H1 (cell line): ENCODE data around the gene UHMK1. TPM values are rescaled to one million over a fixed set of nuclear protein-coding genes. Genes with fewer than 3 reads are reported as not detected.

Experiments
- CTCF ChIA-PET: fragments of 300-600 bp; sonication (Branson Sonifier 250); formaldehyde crosslinking; loops from one replicate; lab custom pipeline; 2021; ENCODE audit not compliant: partially characterized antibody; lab: Charles Lee
- POLR2A ChIA-PET: fragments of 300-600 bp; sonication (Branson Sonifier 250); formaldehyde crosslinking; loops from one replicate; lab custom pipeline; 2021; ENCODE audit warnings: inconsistent platforms; ENCODE audit not compliant: partially characterized antibody; lab: Charles Lee
- DNase-seq, 2 experiments: peaks; one replicate each; pipeline versions ENCODE4 v3.0.0 to v3.0.0-alpha.2; 2010 to 2022; ENCODE audit warnings: low spot score in 2 of 2, low read depth in 1 of 2, mixed read lengths in 1 of 2
- FAIRE-seq: peaks from 2 replicates; lab custom pipeline; 2011; peaks lifted over from hg19 to GRCh38; lab: Jason Lieb, UNC
- H2AFZ ChIP-seq: 2 replicates; pipeline ENCODE4 v1.8.1; 2012; ENCODE audit warnings: low read length, inconsistent platforms
- H2AK5ac ChIP-seq: 2 replicates; pipeline ENCODE4 v1.6.1; 2013; ENCODE audit warnings: low read depth, low read length
- H2BK120ac ChIP-seq: replicated peaks from 2 replicates; pipeline ENCODE3; 2013; ENCODE audit warnings: low read depth, low read length, inconsistent platforms
- H2BK12ac ChIP-seq: 2 replicates; pipeline ENCODE4 v1.6.1; 2013; ENCODE audit warnings: low read depth, low read length
- H2BK15ac ChIP-seq: 2 replicates; pipeline ENCODE4 v1.6.1; 2013; ENCODE audit warnings: low read length
- H2BK20ac ChIP-seq: 2 replicates; pipeline ENCODE4 v1.6.1; 2013; ENCODE audit warnings: low read length
- H2BK5ac ChIP-seq: 2 replicates; pipeline ENCODE4 v1.6.1; 2013; ENCODE audit warnings: low read depth, low read length
- H3K14ac ChIP-seq: 2 replicates; pipeline ENCODE4 v1.6.1; 2013; ENCODE audit warnings: inconsistent platforms; ENCODE audit not compliant: insufficient read length
- H3K18ac ChIP-seq: 2 replicates; pipeline ENCODE4 v1.6.1; 2013; ENCODE audit warnings: low read length; ENCODE audit errors: extremely low read depth
- H3K23ac ChIP-seq: 2 replicates; pipeline ENCODE4 v1.6.1; 2013; ENCODE audit warnings: inconsistent platforms; ENCODE audit not compliant: insufficient read length
- H3K23me2 ChIP-seq: 2 replicates; pipeline ENCODE4 v1.6.1; 2013; ENCODE audit warnings: low read depth, low read length
- H3K27ac ChIP-seq: 2 replicates; pipeline ENCODE4 v1.6.1; 2011; ENCODE audit warnings: low read depth, low read length, inconsistent platforms
- H3K27me3 ChIP-seq, 4 experiments: replicated peaks in 1 of 4; 1 replicate in 1 of 4; 2 replicates in 3 of 4; pipeline versions ENCODE4 v1.6.1 to v1.8.1; 2011 to 2013; ENCODE audit warnings: low read length in 3 of 4, mild to moderate bottlenecking in 3 of 4, inconsistent platforms in 2 of 4, mixed read lengths in 2 of 4, moderate library complexity in 1 of 4; ENCODE audit not compliant: control insufficient read depth in 3 of 4, insufficient read depth in 3 of 4; ENCODE audit errors: extremely low read depth in 1 of 4
- H3K36me3 ChIP-seq, 4 experiments: 2 replicates each; pipeline versions ENCODE4 v1.6.1 to v1.8.1; 2011 to 2013; ENCODE audit warnings: mild to moderate bottlenecking in 4 of 4, low read length in 3 of 4, moderate library complexity in 2 of 4, control low read depth in 1 of 4, inconsistent platforms in 1 of 4; ENCODE audit not compliant: insufficient read depth in 4 of 4, control insufficient read depth in 2 of 4
- H3K4ac ChIP-seq: replicated peaks from 2 replicates; pipeline ENCODE3; 2013; ENCODE audit warnings: low read length, low read depth, mixed read lengths, inconsistent platforms; ENCODE audit not compliant: insufficient read length
- H3K4me1 ChIP-seq, 4 experiments: replicated peaks in 1 of 4; 1 replicate in 1 of 4; 2 replicates in 3 of 4; pipeline versions ENCODE4 v1.6.1 to v1.8.1; 2011 to 2013; ENCODE audit warnings: low read length in 3 of 4, inconsistent platforms in 2 of 4, mixed read lengths in 1 of 4; ENCODE audit not compliant: insufficient read depth in 4 of 4, control insufficient read depth in 3 of 4
- H3K4me2 ChIP-seq, 2 experiments: 2 replicates each; pipeline versions ENCODE4 v1.6.1 to v1.8.1; 2011 to 2013; ENCODE audit warnings: low read depth in 2 of 2, low read length in 2 of 2, control low read depth in 1 of 2, inconsistent platforms in 1 of 2, mild to moderate bottlenecking in 1 of 2; ENCODE audit not compliant: insufficient read depth in 1 of 2
- H3K4me3 ChIP-seq, 4 experiments: fragments of 200-600, 300-600 bp in 1 of 4; sonication (generic), shearing (Covaris generic), sonication (Bioruptor Twin) in 1 of 4; 2 replicates each; pipeline versions ENCODE4 v1.5.1 to v1.8.1; 2011 to 2016; ENCODE audit warnings: low read length in 4 of 4, low read depth in 3 of 4, control low read depth in 2 of 4, inconsistent platforms in 2 of 4, mild to moderate bottlenecking in 2 of 4, mixed read lengths in 1 of 4, moderate library complexity in 1 of 4; ENCODE audit not compliant: insufficient read depth in 2 of 4; ENCODE audit errors: extremely low read depth in 1 of 4
- H3K56ac ChIP-seq: replicated peaks from 2 replicates; pipeline ENCODE3; 2013; ENCODE audit warnings: low read depth, mild to moderate bottlenecking, mixed read lengths, low read length, inconsistent platforms; ENCODE audit not compliant: insufficient read length
- H3K79me1 ChIP-seq: 2 replicates; pipeline ENCODE4 v1.6.1; 2013; ENCODE audit warnings: low read depth, low read length, control low read depth
- H3K79me2 ChIP-seq, 2 experiments: 2 replicates each; pipeline versions ENCODE4 v1.6.1 to v1.8.1; 2012 to 2013; ENCODE audit warnings: low read length in 2 of 2, mild to moderate bottlenecking in 2 of 2, inconsistent platforms in 1 of 2; ENCODE audit not compliant: insufficient read depth in 2 of 2, control insufficient read depth in 1 of 2
- H3K9ac ChIP-seq, 4 experiments: replicated peaks in 1 of 4; 1 replicate in 1 of 4; 2 replicates in 3 of 4; pipeline versions ENCODE4 v1.6.1 to v1.8.1; 2011 to 2013; ENCODE audit warnings: low read depth in 3 of 4, low read length in 3 of 4, control low read depth in 2 of 4, mild to moderate bottlenecking in 2 of 4, moderate library complexity in 2 of 4, inconsistent platforms in 1 of 4; ENCODE audit errors: extremely low read depth in 1 of 4
- H3K9me3 ChIP-seq, 2 experiments: 2 replicates each; pipeline versions ENCODE4 v1.6.1 to v1.8.1; 2012 to 2013; ENCODE audit warnings: mild to moderate bottlenecking in 2 of 2, moderate library complexity in 2 of 2, control low read depth in 1 of 2, inconsistent platforms in 1 of 2, low read depth in 1 of 2, low read length in 1 of 2, mixed read lengths in 1 of 2; ENCODE audit not compliant: insufficient read depth in 2 of 2
- H4K20me1 ChIP-seq, 2 experiments: replicated peaks in 1 of 2; 2 replicates each; pipeline versions ENCODE3 to v1.8.1; 2011 to 2013; ENCODE audit warnings: inconsistent platforms in 2 of 2, low read length in 2 of 2, mild to moderate bottlenecking in 1 of 2; ENCODE audit not compliant: insufficient read depth in 2 of 2, control insufficient read depth in 1 of 2
- H4K5ac ChIP-seq: 2 replicates; pipeline ENCODE4 v1.6.1; 2013; ENCODE audit warnings: low read length, low read depth, mixed read lengths, inconsistent platforms; ENCODE audit not compliant: insufficient read length
- H4K8ac ChIP-seq: 2 replicates; pipeline ENCODE4 v1.8.0; 2013; ENCODE audit warnings: mild to moderate bottlenecking, moderate library complexity, low read length, inconsistent platforms; ENCODE audit not compliant: insufficient read depth; ENCODE audit errors: extremely low read depth
- H4K91ac ChIP-seq: replicated peaks from 2 replicates; pipeline ENCODE3; 2013; ENCODE audit warnings: low read length, mixed read lengths, inconsistent platforms; ENCODE audit not compliant: insufficient read length
- CBX5 ChIP-seq: fragments of 300-800, 300-1000 bp; sonication (generic); IDR thresholded peaks from 2 replicates; pipeline ENCODE4 v1.7.1; 2016; ENCODE audit warnings: antibody characterized with exemption, low read length, low read depth
- EP300 ChIP-seq, 2 experiments: IDR thresholded peaks; 1 replicate in 1 of 2; 2 replicates in 1 of 2; pipeline ENCODE4 v1.6.1; 2011 to 2012; ENCODE audit warnings: low read depth in 2 of 2, low read length in 2 of 2, mild to moderate bottlenecking in 2 of 2, borderline replicate concordance in 1 of 2, inconsistent platforms in 1 of 2, moderate library complexity in 1 of 2
- FOSL1 ChIP-seq: IDR thresholded peaks from 2 replicates; pipeline ENCODE4 v1.6.1; 2011; ENCODE audit warnings: mild to moderate bottlenecking, low read depth, low read length, moderate library complexity; ENCODE audit not compliant: insufficient read depth
- NANOG ChIP-seq: IDR thresholded peaks from 2 replicates; pipeline ENCODE4 v1.6.1; 2011; ENCODE audit warnings: low read length, low read depth, mild to moderate bottlenecking, inconsistent platforms; ENCODE audit not compliant: insufficient read depth, poor library complexity, severe bottlenecking
- SP4 ChIP-seq: IDR thresholded peaks from 2 replicates; pipeline ENCODE4 v1.6.1; 2012; ENCODE audit warnings: low read length, inconsistent platforms
- WGBS, 2 experiments: shearing (Covaris generic) in 1 of 2; methylation state at CpG; one replicate each; pipeline versions ENCODE4 v1.1.6 to v1.1.7; 2013 to 2015; ENCODE audit warnings: low lambda C conversion rate in 2 of 2, mixed read lengths in 2 of 2, inconsistent platforms in 1 of 2, low coverage in 1 of 2, missing lambda C conversion rate in 1 of 2; ENCODE audit not compliant: insufficient replicate concordance in 2 of 2, insufficient coverage in 1 of 2, insufficient read length in 1 of 2; ENCODE audit errors: extremely low coverage in 1 of 2, missing lambda C conversion rate in 1 of 2; 5-methylcytosine and 5-hydroxymethylcytosine counted together
- polyA plus RNA-seq, 7 experiments: library from polyadenylated mRNA; depleted of rRNA in 3 of 7; stranded (reverse) in 5 of 7; unstranded in 2 of 7; fragments of >200 nt in 5 of 7; fragments of 200-250 nt in 2 of 7; gene quantifications; 1 replicate in 5 of 7; 2 replicates in 1 of 7; 4 replicates in 1 of 7; pipeline versions ENCODE4 v1.2.1 to v1.2.3, GENCODE V29; 2011 to 2013; ENCODE audit warnings: missing spikeins in 2 of 7, mixed read lengths in 2 of 7
- total RNA-seq: library from RNA; stranded (reverse); fragmentation: NEBNext Ultra II Directional; extraction: Animal tissue kit (Norgen Biotek cat#: 25700); gene quantifications from 2 replicates; pipeline ENCODE4 v1.2.1, GENCODE V29; 2021

Gene UHMK1
- total and polyA plus RNA-seq, 2 of the 8 experiments (the other 6 are each of a cell fraction or from before 2014, with no cell fraction given): 4.6 to 16.1 TPM

GRCh38 chr1:162466797-162467196 is 30.8 kb upstream of the UHMK1 start:
- no peak overlapping the region for H3K4me2 ChIP-seq
- no peaks in the 10 kb centered on the region for H3K79me1 ChIP-seq
- H3K79me2 ChIP-seq: no peaks in the 10 kb centered on the region
- no peak overlapping the region for H2BK20ac ChIP-seq
- H2AFZ ChIP-seq: no peak overlapping the region
- H2AK5ac ChIP-seq: no peak overlapping the region
- no peak overlapping the region for H3K4me3 ChIP-seq
- no peaks in the 10 kb centered on the region for H3K27me3 ChIP-seq
- H3K4ac ChIP-seq: no peak overlapping the region
- H3K9ac ChIP-seq: no peak overlapping the region
- no peak overlapping the region for H2BK12ac ChIP-seq
- peaks cover 0 to 2% (median 0%) of the 10 kb centered on the region in 4 experiments; a peak in 3 of 7 replicates for H3K4me1 ChIP-seq
- H2BK120ac ChIP-seq: no peak overlapping the region
- no peak overlapping the region for H3K27ac ChIP-seq
- no peak overlapping the region for H3K14ac ChIP-seq
- H2BK15ac ChIP-seq: no peak overlapping the region
- no peak overlapping the region for H4K91ac ChIP-seq
- no peak overlapping the region; the same call in 1 of the 2 replicates for H3K18ac ChIP-seq
- H3K56ac ChIP-seq: no peak overlapping the region
- no peak overlapping the region for H4K5ac ChIP-seq
- no peak overlapping the region for H2BK5ac ChIP-seq
- H3K36me3 ChIP-seq: no peaks in the 10 kb centered on the region
- POLR2A ChIA-PET: no interaction called here
- DNase-seq (no peak), FAIRE-seq (no peak)
- no peaks in the 10 kb centered on the region for H3K23me2 ChIP-seq
- 90% methylated on average over 3 of the region's 3 CpGs; no CpG with 5 or more reads in 1 of the 2 experiments for WGBS, 2 experiments
- no peaks in the 10 kb centered on the region for H4K20me1 ChIP-seq
- CTCF ChIA-PET: interaction anchor here (1.0 kb wide), 1 partner anchor 9 kb away, joined by 4 read pairs; no protein-coding TSS in a partner anchor
- H3K9me3 ChIP-seq: peaks cover 0 to 3% of the 10 kb centered on the region in 2 experiments; a peak in 1 of 4 replicates
- H4K8ac ChIP-seq: no peak overlapping the region
- no peak overlapping the region for H3K23ac ChIP-seq
- TF ChIP-seq SP4: no peak
- TF ChIP-seq CBX5: no peak
- TF ChIP-seq FOSL1: no peak
- no peak for TF ChIP-seq NANOG
- TF ChIP-seq EP300 (IDR thresholded peaks at IDR 0.05; ENCODE audit: borderline replicate concordance in 1 of 2, low read depth in 2 of 2, low read length in 2 of 2): no peak
